Endodermal cell (in vitro differentiated cells): ENCODE results near the gene CCL27. TPM values are rescaled to one million over a fixed set of nuclear protein-coding genes. Genes with fewer than 3 reads are reported as not detected.

Experiments used
- DNase-seq: peaks from one replicate; pipeline ENCODE4 v3.0.0-alpha.2; 2017
- H3K27ac ChIP-seq: 2 replicates; pipeline ENCODE4 v1.5.1; 2013; ENCODE audit warnings: mild to moderate bottlenecking, low read depth, low read length, moderate library complexity
- H3K27me3 ChIP-seq: 2 replicates; pipeline ENCODE4 v1.6.1; 2013; ENCODE audit warnings: mild to moderate bottlenecking, low read length, moderate library complexity; ENCODE audit not compliant: insufficient read depth, control insufficient read depth, poor library complexity, severe bottlenecking
- H3K36me3 ChIP-seq: 2 replicates; pipeline ENCODE4 v1.7.0; 2013; ENCODE audit warnings: mild to moderate bottlenecking, low read length, moderate library complexity; ENCODE audit not compliant: control insufficient read depth, insufficient read depth
- H3K4me1 ChIP-seq: one replicate; pipeline ENCODE4 v1.7.0; 2013; ENCODE audit warnings: low read length; ENCODE audit not compliant: control insufficient read depth, insufficient read depth
- H3K4me3 ChIP-seq: 2 replicates; pipeline ENCODE4 v1.5.1; 2013; ENCODE audit warnings: mild to moderate bottlenecking, low read length, moderate library complexity
- H3K9ac ChIP-seq: 2 replicates; pipeline ENCODE4 v1.6.1; 2013; ENCODE audit warnings: mild to moderate bottlenecking, low read length, moderate library complexity; ENCODE audit not compliant: poor library complexity, severe bottlenecking; ENCODE audit errors: extremely low read depth
- H3K9me3 ChIP-seq: 2 replicates; pipeline ENCODE4 v1.6.1; 2013; ENCODE audit warnings: mild to moderate bottlenecking, low read length, moderate library complexity; ENCODE audit not compliant: control insufficient read depth
- H3K27ac Mint-ChIP-seq: 2 replicates; pipeline ENCODE4 v1.8.0; 2020; ENCODE audit warnings: mixed read lengths
- H3K27me3 Mint-ChIP-seq: 2 replicates; pipeline ENCODE4 v1.8.0; 2021; ENCODE audit warnings: mild to moderate bottlenecking, mixed read lengths; ENCODE audit not compliant: insufficient read depth
- H3K36me3 Mint-ChIP-seq: 2 replicates; pipeline ENCODE4 v1.8.0; 2020; ENCODE audit warnings: low read depth, mixed read lengths
- H3K4me1 Mint-ChIP-seq: 2 replicates; pipeline ENCODE4 v1.8.0; 2020; ENCODE audit warnings: mixed read lengths
- H3K4me3 Mint-ChIP-seq: 2 replicates; pipeline ENCODE4 v1.8.0; 2020; ENCODE audit warnings: mild to moderate bottlenecking, moderate library complexity, mixed read lengths
- H3K9me3 Mint-ChIP-seq: 2 replicates; pipeline ENCODE4 v1.8.0; 2020; ENCODE audit warnings: mild to moderate bottlenecking, mixed read lengths
- WGBS, 2 experiments: methylation state at CpG; one replicate each; pipeline versions ENCODE4 v1.1.5 to v1.1.7; 2013; ENCODE audit warnings: missing lambda C conversion rate in 2 of 2, mixed read lengths in 1 of 2; ENCODE audit not compliant: insufficient coverage in 1 of 2, insufficient read length in 1 of 2; 5-methylcytosine and 5-hydroxymethylcytosine counted together
- total RNA-seq, 2 donors: library from RNA; stranded (reverse); fragmentation: NEBNext Ultra II Directional in 1 of 2; extraction: Animal tissue kit (Norgen Biotek cat#: 25700) in 1 of 2; gene quantifications; 2 replicates in 1 of 2; 3 replicates in 1 of 2; pipeline ENCODE4 v1.2.1, GENCODE V29; 2021
- TF ChIP-seq, protein P1 (sequence below): fragments of 200-600 bp; sonication (generic); conservative IDR thresholded peaks from 2 replicates; pipeline ENCODE4 v1.5.0; 2021; ENCODE audit warnings: antibody characterized with exemption, mild to moderate bottlenecking

CCL27 gene
- total RNA-seq, 2 donors from 2014 or later = not detected

DNA sequence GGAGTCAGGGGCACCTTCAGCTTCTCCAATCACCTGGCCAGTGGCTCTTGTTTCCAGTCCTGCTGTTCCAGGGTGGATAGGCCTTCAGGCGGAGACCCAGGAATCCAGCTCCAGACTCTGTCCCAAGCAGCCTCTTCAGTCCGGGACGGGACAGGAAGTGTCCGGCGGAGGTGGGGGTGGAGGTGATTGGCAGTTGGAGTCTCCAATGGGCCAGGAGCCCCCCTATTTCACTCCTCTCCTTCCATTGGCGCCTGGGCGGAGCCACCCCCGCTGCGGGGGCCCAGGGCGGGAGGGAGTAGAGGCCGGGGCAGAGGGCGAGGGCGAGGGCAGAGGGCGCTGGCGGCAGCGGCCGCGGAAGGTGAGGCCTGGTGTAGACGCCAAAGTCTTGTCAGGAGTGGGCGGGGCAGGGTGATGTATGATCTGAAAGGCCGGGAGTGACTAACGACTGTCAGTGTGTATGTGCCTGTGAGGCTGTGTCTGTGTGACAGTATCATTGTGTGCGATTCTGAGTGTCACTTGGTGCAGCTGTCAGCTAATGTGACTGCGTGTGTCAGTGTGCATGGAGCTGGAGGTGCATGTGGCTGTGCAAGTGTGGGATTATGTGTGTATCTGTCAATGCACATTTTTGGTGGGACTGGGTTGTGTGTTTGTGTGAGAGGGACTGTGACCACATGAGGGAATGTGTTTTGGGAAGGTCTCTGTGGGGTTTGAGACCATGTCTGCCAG is 10.4 kb downstream of the CCL27 start, which contains the start of gene IL11RA:
TSS of gene IL11RA (plus strand) at position 310 of the 726 bp plus-strand sequence. CDS start 3,033 bp downstream, outside the sequence.
- Mint-ChIP-seq H3K27me3 (peaks cover 3% of the 10 kb centered on the region), H3K4me1 (peaks cover 51% of the 10 kb centered on the region), H3K27ac (peak within 1 kb of the TSS; percentile 89), H3K36me3 (peaks cover 20% of the 10 kb centered on the region), H3K9me3 (no peaks in the 10 kb centered on the region), H3K4me3 (peak within 1 kb of the TSS; percentile 66)
- Histone ChIP-seq H3K9me3 (no peaks in the 10 kb centered on the region), H3K27me3 (no peaks in the 10 kb centered on the region), H3K27ac (peak within 1 kb of the TSS; percentile 8), H3K9ac (peak within 1 kb of the TSS; percentile 60), H3K36me3 (peaks cover 28% of the 10 kb centered on the region), H3K4me1 (peaks cover 25% of the 10 kb centered on the region), H3K4me3 (peak within 1 kb of the TSS; percentile 86)
- peak; percentile 98 for DNase-seq
- WGBS, 2 experiments = 11 to 30% methylated on average over 3 to 22 of the region's 24 CpGs
- TF ChIP-seq, protein P1, sequence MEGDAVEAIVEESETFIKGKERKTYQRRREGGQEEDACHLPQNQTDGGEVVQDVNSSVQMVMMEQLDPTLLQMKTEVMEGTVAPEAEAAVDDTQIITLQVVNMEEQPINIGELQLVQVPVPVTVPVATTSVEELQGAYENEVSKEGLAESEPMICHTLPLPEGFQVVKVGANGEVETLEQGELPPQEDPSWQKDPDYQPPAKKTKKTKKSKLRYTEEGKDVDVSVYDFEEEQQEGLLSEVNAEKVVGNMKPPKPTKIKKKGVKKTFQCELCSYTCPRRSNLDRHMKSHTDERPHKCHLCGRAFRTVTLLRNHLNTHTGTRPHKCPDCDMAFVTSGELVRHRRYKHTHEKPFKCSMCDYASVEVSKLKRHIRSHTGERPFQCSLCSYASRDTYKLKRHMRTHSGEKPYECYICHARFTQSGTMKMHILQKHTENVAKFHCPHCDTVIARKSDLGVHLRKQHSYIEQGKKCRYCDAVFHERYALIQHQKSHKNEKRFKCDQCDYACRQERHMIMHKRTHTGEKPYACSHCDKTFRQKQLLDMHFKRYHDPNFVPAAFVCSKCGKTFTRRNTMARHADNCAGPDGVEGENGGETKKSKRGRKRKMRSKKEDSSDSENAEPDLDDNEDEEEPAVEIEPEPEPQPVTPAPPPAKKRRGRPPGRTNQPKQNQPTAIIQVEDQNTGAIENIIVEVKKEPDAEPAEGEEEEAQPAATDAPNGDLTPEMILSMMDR = peak; percentile 44

DNA sequence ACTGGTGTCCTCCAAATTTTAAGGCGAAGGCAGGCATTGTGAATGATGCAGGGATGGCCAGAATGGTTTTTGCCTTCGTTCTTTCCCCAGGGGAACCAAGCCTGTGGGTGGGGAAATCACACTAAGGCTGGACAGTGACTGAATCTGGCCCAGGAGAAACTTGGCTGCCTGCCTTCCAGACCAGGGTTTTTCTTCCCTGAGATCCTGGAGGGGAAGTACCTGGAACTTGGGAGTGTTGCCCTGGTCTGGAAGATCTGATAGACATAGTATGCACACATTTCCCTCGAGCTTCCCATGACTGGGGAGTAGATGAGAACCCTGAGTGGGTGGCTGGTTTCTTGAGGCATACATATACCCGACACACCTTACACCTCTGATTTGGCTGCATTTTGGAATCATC is 11.1 kb downstream of the CCL27 start:
- Histone ChIP-seq H3K9me3 (no peaks in the 10 kb centered on the region), H3K4me1 (peaks cover 25% of the 10 kb centered on the region), H3K4me3 (peak overlapping the region; percentile 86), H3K27me3 (no peaks in the 10 kb centered on the region), H3K36me3 (peaks cover 28% of the 10 kb centered on the region), H3K27ac (no peak overlapping the region), H3K9ac (peak overlapping the region; percentile 60)
- TF ChIP-seq, protein P1 = no peak
- no peak for DNase-seq
- peaks cover 53% of the 10 kb centered on the region for H3K4me1 Mint-ChIP-seq
- peaks cover 3% of the 10 kb centered on the region for H3K27me3 Mint-ChIP-seq
- H3K9me3 Mint-ChIP-seq = no peaks in the 10 kb centered on the region
- H3K36me3 Mint-ChIP-seq = peaks cover 20% of the 10 kb centered on the region
- peak overlapping the region; percentile 66 for H3K4me3 Mint-ChIP-seq
- H3K27ac Mint-ChIP-seq = peak overlapping the region; percentile 89
- 60 to 92% methylated on average over 1 to 4 of the region's 4 CpGs for WGBS, 2 experiments

DNA sequence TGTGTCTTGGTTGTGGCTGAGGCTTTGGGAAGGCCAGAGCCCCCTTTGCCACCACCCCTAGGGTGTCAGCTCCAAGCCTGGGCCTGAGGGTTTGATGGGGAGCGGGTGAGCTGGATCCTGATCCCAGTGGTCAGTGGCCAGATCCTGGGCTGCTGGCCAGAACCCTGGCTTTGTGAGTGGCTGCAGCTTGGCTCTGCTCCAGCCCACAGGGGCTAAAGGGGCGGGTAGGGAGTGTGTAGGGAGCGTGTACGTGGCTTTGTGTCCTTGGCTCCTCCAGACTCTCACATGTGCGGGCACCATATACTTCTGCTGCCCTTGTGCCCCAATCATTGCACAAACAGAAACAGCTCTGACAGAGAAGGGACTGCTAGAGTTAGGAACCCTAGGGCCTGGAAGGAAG is 11.6 kb downstream of the CCL27 start:
- H3K4me1 ChIP-seq = peaks cover 30% of the 10 kb centered on the region

More for the DNA sequence above, 11.6 kb downstream of the CCL27 start:
- Mint-ChIP-seq H3K9me3 (no peaks in the 10 kb centered on the region), H3K4me1 (peaks cover 58% of the 10 kb centered on the region), H3K4me3 (peak overlapping the region; percentile 66), H3K27me3 (peaks cover 3% of the 10 kb centered on the region), H3K27ac (no peak overlapping the region), H3K36me3 (peaks cover 20% of the 10 kb centered on the region)
- no peaks in the 10 kb centered on the region for H3K27me3 ChIP-seq
- H3K4me3 ChIP-seq = no peak overlapping the region
- H3K9me3 ChIP-seq = no peaks in the 10 kb centered on the region
- DNase-seq = no peak
- H3K36me3 ChIP-seq = peaks cover 28% of the 10 kb centered on the region
- WGBS, 2 experiments = 98 to 100% methylated on average over 3 to 5 of the region's 5 CpGs
- TF ChIP-seq, protein P1 = no peak
- no peak overlapping the region for H3K27ac ChIP-seq
- no peak overlapping the region for H3K9ac ChIP-seq
